GM19397 (cell line): ENCODE measurements around the gene ECHS1.
"Not testable (repeated sequence)": the region's sequence is repeated elsewhere in the genome, so short reads cannot be mapped to it uniquely, and the experiment has no call there.

Source experiments
- ATAC-seq: cut with Tn5 transposase; IDR thresholded peaks from one replicate; pipeline ENCODE4 v1.9.1; 2021; ENCODE audit warnings: mild to moderate bottlenecking, moderate library complexity; ENCODE audit not compliant: unreplicated experiment

The ECHS1 gene

DNA sequence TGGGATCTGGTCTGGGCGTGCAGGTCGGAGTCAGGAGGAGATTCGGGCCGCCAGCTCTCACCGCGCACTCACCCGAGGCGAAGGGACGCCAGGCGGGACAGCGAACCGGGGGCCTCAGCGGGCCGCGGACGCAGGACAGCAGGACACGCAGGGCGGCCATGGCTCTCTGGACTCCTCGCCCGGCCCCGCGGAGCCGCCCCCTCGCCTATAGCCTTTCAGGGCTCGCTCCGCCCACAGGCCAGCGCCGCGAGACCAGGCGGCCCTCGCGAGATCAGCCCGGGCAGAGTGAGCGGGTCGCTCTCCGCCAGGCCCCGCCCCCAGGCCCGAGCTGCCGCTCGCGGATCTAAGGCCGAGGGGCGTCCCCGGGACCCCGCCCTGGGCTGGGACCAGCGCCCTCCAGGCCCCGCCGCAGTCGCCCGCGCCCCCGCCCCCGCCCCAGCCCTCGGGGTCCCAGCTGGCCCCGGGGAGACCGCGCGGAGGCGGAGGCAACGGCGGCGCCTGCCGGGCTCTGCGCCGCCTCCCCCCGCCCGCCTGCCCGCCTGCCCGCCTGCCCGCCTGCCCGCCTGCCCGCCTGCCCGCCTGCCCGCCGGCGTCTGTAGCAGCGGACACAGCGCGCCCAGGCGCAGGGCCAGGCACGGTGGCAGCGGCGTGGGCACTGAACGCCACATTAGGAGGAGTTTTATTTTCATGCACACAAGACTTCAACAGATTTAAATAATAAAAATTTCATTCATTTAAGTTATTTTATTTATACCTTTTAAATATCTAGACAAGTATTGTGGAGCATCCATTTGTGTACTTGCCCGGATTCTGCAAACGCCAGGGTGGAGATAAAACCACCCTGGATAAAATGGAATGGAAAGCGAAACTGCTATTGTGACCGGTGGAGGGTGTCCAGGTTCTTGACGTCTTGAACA lies at the start of gene ECHS1:
ECHS1 (minus strand) TSS at position 181 of the 917 bp plus-strand sequence; CDS start at position 160, 21 bp downstream.
- peak; percentile 96 for ATAC-seq

DNA sequence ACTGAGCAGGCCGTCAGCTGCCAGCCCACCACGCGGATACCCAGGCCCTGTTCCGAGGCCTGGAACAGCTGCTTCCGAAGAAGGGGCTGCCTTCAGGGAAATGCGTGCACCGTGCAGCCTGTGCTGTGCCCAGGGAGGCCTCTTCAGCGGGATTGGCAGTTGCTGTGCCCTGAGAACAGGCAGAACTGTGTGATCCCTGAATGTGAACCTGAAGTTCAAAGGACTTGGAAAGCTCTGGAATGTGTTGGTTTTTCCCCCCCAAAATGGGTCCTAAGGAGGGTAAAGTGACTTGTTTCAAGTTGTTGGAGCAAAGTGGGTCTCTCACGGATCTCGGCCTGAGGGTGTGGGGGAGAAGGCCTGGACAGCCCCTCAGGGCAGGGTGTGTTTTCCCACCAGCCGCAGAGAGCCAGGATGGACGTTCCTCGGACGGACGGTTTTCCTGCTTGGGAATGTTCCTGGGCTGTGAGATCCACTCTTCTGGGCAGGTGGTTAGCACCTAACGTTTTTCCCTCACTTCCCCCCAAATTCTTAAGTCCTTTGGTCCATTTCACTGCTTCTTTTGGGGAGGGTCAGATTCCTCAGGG lies 49.2 kb upstream of the ECHS1 start:
- ATAC-seq = no peak

DNA sequence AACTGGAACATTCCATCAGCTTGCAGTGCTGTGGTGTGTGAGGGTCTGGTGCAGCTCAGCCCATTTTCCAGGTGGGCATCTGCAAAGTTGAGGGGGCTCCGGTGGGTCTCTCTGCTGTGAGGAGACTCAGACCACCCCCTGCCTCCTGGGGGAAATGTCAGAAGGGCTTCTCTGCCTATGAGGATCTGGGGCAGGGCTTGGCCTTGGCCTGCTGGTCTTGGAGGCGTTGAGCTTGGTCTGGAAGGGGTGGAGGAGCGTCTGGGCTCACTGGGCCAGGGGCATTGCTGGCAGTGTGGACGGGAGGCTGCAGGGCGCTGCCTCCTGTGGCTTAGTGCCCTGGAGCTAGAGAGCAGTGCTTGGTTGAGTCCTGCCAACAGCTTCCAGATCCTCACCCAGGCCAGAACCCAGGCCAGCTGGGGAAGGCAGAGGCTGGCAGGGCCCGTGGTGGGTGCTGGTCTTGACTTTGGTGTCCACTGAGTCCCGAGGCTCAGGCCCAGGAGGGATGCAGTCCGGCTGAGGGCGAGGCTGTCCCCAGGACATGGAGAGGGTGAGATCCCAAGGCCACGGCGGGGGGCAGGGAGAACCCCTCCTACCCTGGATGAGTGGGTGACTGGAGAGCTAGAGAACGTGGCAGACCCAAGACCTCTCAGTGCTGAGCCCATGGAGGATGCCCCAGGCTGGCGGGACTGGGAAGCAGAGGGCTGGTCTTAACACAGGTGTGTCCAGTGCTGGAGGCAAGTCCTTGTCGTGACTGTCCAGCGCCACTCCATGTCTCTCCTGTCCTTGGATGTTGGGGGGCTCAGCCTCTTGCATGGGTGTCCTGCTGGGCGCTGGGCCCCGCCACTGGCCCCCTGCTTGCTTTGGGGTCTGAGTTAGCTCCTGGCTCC lies 48.4 kb upstream of the ECHS1 start:
- ATAC-seq = no peak

DNA sequence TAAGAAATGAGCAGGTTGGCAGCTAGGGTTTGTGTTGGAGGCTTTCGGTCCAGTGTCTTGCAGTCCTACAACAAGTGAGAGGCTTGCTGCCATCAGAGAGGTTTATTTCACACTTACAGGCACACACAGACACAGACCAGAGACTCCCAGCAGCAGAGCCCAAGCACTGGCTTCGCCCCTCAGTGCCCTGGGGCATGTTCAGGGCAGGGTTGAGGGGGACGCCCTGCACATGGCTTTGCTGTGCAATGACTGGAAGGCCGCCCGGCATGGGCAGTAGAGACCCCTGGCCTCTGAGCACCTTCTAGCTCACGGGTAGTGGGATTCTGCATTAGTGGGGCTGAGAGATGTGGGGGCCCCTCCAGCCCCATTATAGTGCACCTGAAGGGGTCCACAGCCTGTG lies 47.4 kb upstream of the ECHS1 start:
- ATAC-seq = no peak

DNA sequence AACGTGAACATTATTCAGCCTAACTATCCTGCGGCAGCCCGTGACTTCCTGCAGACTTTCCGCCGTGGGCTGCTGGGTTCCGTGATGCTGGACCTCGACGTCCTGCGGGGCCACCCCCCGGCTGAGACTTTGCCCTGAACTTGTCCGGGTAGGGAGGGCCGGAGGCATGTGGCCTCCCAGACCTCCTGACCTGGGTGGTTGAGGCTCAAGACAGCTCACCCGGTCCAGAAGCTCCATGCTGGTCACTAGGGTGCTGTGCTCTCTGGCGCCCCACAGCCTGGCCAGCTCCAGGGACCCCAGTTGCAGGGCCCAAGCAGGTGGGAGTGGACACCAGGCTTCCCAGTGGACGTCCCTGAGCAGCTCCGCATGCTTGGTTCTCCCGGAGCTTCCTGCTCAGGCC lies 46.9 kb upstream of the ECHS1 start:
- ATAC-seq = no peak

DNA sequence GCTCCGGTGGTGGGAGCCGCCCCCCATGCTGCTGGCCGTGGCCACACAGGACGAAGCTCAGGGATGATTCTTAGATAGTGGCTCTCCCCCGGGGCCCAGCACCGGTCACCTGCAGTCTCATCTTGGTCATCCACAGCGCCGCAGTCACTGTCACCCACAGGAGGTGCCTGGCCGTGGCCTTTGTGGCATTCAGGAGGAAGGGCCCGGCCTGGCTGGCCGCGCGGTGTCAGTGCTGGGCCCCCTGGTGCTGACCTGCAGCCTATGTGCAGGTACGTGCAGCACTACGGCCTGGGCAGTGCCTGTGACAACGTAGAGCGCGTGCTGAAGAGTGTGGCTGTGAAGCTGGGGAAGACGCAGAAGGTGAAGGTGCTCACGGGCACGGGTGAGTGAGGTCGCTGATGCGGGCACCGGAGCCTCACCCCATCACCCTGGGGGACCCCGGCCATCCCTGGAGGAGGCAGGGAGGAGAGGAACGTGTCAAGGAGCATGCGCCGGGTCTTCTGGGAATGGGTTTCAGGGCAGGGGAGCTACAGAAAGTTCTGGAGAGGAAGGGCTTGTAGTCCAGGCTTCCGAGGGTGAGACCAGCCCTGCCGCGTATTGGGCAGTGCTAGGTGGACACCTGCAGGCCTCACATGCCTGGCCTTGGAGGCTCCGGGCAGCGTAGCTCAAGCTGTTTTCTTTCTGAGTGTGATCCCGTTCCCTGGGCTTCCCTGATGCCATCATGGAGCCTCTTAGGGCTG lies 46.2 kb upstream of the ECHS1 start:
- no peak for ATAC-seq

DNA sequence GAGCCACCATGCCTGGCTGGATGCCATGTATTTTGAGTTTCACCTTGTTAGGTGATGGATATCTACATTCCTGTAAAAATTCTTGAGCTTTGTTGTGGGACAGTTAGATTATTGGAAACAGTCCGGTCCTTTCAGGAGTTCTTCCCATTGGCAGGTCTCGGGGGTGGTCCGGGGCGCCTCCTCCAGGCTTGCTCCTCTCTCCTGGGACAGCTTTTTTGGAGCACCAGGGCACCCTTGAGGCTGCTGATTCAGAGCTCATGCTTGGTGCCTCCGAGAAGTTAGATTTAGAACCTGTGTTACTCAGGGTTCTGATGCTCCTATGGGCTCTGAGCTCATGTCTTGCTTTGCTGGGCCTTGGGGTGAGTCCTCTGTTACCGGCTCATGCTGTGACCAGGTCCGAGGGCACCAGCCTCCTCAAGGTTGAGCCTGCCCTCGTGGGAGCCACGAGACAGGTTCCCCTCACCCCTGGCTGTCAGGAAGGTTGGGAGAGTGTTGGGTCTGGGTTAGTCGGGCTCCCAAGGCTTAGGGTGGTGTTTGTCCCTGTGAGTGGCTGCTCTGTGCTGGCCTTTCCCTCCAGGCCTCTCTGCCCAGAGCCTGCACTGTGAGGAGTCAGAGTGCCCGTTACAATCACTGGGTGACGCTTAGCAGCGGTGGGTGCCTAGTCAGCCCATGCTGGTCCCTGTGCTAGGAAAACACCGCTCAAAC lies 45.3 kb upstream of the ECHS1 start:
- no peak for ATAC-seq

DNA sequence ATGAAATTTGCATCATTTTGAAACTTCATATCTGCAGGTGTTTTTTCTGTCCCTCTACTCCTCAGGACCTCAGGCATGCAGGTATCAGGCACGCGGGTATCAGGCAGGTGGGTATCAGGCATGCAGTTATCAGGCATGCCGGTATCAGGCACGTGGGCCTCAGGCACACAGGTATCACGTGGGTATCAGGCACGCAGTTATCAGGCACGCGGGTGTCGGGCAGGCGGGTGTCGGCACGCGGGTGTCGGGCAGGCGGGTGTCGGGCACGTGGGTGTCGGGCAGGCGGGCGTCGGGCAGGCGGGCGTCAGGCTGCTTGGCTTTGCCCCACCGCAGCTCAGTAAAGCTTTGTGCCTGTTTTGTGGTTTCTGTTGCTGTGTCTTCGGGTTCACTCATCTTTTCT lies 42.6 kb upstream of the ECHS1 start:
- no peak for ATAC-seq

DNA sequence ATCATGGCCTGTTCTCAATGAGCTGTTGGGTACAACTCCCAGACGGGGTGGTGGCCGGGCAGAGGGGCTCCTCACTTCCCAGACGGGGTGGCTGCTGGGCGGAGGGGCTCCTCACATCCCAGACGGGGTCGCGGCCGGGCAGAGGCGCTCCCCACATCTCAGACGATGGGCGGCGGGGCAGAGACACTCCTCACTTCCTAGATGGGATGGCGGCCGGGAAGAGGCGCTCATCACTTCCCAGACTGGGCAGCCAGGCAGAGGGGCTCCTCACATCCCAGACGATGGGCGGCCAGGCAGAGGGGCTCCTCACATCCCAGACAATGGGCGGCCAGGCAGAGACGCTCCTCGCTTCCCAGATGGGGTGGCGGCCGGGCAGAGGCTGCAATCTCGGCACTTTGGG lies 41.2 kb upstream of the ECHS1 start:
- not testable (repeated sequence) for ATAC-seq

DNA sequence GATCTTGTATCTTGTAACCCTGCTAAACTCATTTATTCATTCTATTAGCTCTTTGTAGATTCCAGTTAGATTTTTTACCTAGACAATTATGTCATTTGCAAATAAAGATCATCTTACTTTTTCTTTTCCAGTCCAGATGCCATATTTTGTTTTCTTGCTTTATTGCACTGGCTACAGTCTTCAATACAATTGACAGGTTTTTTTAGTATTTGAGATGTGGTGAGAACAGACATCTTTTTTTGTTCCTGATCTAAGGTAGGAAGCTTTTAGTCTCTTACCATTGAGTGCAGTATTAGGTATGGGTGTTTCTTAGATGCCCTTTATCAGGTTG lies 39.2 kb upstream of the ECHS1 start:
- no peak for ATAC-seq

DNA sequence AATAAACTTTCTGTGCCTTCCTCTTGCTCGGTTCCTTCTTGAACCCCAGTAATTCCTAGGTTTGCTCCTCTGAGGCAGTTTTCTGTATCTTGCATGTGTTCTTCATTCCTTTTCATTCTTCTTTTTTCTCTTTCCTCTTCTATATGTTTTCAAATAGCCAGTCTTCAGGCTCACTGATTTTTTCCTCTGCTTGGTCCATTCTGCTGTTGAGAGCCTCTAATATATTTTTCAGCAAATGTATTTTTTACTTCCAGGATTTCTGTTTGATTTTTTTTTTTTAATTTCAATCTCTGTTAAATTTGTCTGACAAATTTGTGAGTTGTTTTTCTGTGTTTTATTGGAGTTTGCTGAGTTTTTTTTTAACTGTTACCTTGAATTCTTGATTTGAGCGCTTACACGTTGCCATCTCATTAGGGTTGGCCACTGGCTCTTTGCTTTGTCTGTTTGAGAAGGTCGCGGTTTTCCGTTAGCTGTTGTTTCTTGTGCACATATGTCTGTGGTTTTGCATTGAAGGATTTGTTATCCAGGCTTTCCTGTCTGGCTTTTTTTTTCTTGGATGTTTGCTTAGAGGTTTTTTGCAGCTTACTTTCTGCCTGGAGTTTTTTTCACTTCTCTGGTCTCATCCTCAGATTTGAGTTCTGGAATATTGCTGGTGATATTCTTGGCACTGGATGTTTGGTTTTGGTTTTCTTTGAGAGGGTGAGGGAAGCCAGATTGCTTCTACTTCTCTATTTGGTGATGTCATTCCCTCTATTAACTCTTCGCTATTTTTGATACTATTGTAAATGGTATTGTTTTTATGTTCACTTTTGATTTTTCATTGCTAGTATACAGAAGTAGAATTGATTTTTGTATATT lies 38.6 kb upstream of the ECHS1 start:
- no peak for ATAC-seq

DNA sequence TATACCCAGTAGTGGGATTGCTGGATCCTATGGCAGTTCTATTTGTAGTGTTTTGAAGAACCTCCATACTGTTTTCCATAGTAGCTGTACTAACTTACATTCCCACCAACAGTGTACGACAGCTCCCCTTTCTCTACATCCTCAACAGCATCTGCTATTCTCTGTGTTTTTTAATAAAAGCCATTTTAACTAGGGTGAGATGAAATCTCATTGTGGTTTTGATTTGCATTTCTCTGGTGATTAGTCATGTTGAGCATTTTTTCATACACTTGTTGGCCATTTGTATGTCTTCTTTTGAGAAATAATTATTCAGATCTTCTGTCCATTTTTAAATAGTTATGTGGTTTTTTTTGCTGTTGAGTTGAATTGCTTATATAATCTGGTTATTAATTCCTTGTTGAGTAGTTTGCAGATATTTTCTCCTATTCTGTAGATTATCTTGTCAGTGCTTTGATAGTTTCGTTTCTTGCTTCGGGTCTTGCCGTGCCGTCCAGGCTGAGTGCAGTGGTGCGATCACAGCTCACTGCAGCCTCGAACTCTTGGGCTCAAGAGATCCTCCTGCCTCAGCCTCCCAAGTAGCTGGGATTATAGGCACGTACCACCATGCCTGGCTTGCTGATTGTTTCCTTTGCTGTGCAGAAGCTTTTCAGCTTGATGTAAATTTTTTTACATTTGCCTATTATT lies 32.8 kb upstream of the ECHS1 start:
- no peak for ATAC-seq

DNA sequence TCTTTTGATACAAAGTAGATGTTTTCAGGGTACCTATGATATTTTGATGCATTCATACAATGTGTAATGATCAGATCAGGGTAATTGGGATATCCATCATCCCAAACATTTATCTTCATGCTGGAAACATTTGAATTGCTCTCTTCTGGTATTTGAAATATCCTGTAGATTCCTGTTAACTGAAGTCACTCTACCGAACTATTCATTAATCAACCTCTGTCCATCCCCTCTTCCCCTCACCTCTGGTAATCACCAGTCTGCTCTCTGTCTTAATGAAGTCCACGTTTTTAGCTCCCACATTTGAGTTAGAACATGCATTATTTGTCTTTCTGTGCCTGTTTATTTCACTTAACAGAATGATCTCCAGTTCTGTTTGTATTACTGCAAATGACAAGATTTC lies 32.1 kb upstream of the ECHS1 start:
- ATAC-seq = no peak

DNA sequence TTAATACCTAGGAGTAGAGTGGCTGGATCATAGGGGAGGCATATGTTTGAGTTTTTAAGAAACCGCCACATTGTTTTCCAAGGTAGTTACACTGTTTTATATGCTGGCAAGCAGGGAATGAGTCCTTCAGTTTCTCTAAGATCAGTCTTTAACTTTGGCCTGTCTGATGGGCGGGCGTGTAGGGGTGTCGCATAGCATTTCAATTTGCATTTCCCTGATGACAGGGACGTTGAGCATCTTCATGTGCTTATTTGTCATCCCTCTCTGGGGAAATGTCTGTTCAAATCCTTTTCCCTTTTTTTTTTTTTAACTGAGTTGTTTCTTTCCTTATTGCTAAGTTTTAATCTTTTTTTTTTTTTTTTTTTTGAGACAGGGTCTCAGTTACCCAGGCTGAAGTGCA lies 30.6 kb upstream of the ECHS1 start:
- no peak for ATAC-seq

DNA sequence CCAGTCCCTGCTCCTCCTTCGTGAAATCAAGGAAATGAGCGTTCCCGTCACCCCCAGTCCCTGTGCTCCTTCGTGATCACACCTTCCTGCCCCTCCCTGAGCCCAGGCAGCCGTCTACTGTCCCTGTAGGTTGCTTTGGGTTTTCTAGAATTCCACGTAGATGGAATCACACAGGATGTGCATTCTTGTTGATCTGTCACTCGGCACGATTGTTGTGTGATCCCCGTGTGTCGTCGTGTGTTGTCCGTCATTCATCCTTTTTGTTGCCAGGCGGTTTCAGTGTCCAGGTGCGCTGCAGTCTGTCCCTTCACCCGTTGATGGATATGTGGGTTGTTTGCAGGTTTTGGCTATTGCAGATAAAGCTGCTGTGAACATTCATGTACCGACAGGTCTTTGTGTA lies 30.2 kb upstream of the ECHS1 start:
- ATAC-seq = no peak

DNA sequence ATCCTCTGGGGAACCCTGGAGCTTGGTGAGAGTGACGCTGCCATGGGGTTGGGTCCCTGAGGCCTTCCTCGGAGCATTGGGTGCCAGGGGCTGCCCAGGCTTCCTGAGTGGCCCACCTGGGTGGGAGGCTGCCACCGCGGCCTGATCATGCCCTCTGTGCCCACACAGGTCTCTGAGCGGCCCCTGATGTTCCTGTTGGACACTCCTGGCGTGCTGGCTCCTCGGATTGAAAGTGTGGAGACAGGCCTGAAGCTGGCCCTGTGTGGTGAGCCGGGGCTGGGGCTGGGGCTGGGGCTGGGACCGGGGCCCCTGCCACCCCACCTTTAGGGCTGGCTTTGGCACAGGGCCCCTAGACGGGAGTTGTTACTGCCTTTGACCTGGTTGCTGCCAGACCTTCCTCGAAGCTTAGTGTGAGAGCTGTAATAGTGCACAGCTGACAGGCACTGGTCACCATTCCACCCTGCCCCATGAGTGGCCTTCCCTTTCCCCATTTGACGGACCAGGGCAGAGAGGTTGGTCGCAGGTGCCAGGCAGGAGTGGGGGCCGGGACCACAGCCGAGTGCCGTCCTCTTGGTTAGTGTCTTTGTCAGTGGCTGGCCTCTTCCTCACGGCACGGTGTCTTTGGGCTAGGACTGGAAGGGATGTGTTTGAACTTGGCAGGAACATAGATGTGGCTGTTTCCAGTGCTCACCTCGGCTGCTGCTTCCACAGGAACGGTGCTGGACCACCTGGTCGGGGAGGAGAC lies 29.0 kb upstream of the ECHS1 start:
- ATAC-seq = no peak

DNA sequence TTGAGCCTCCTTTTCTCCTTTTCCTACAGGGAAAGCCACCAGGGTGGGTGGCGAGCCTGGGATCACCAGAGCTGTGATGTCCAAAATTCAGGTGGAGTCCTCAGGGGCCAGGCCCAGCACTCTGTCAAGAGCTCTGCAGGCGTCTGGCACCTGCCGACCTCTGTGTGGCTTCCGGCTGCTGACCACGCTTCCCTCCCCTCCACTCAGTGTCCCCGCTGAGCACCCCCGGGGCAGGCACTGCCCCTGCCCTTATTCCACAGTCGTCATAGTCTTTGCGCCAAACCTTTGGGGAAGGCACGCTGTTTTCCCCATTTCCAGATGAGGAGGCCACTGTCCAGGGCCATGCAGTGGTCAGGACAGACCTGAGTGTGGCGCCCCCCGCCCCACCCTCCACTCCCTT lies 28.3 kb upstream of the ECHS1 start:
- no peak for ATAC-seq
